OCI-LY1 (cell line): ENCODE data around the gene FCAR.
"Not testable (repeated sequence)": the region's sequence is repeated elsewhere in the genome, so short reads cannot be mapped to it uniquely, and the experiment has no call there.

Experiments
- H2AFZ ChIP-seq: fragments of 200-600 bp; sonication (generic), shearing (Covaris generic); 2 replicates; pipeline ENCODE4 v1.6.0; 2014; ENCODE audit warnings: antibody characterized with exemption, mild to moderate bottlenecking, low read length
- H3F3A ChIP-seq: fragments of 200-600 bp; sonication (generic), shearing (Covaris generic); 2 replicates; pipeline ENCODE4 v1.6.0; 2014; ENCODE audit warnings: mild to moderate bottlenecking, antibody characterized with exemption, low read length, moderate library complexity; ENCODE audit not compliant: insufficient read depth
- H3K27ac ChIP-seq: fragments of 200-600 bp; sonication (generic); 2 replicates; pipeline ENCODE4 v1.5.1; 2014; ENCODE audit warnings: low read length, mixed run types, mild to moderate bottlenecking, low read depth; ENCODE audit not compliant: poor library complexity, severe bottlenecking
- H3K27me3 ChIP-seq: fragments of 200-600 bp; sonication (generic); 2 replicates; pipeline ENCODE4 v1.6.0; 2014; ENCODE audit warnings: antibody characterized with exemption, mild to moderate bottlenecking, low read length, moderate library complexity; ENCODE audit not compliant: insufficient read depth
- H3K36me3 ChIP-seq: fragments of 200-600 bp; sonication (generic); 2 replicates; pipeline ENCODE4 v1.6.1; 2014; ENCODE audit warnings: mild to moderate bottlenecking, antibody characterized with exemption, low read length, moderate library complexity, mixed read lengths; ENCODE audit not compliant: insufficient read depth
- H3K4me1 ChIP-seq: fragments of 200-600 bp; sonication (generic); 2 replicates; pipeline ENCODE4 v1.5.1; 2014; ENCODE audit warnings: mild to moderate bottlenecking, low read length, moderate library complexity; ENCODE audit not compliant: insufficient read depth, severe bottlenecking
- H3K4me2 ChIP-seq: fragments of 200-600 bp; sonication (generic), shearing (Covaris generic); 2 replicates; pipeline ENCODE4 v1.6.1; 2014; ENCODE audit warnings: low read length
- H3K4me3 ChIP-seq: fragments of 200-600 bp; sonication (generic); 2 replicates; pipeline ENCODE4 v1.5.1; 2014; ENCODE audit warnings: low read length, low read depth, mild to moderate bottlenecking, mixed read lengths; ENCODE audit not compliant: poor library complexity, severe bottlenecking
- H3K79me2 ChIP-seq: fragments of 200-600 bp; shearing (Covaris generic); 2 replicates; pipeline ENCODE4 v1.6.1; 2016; ENCODE audit warnings: mixed run types, low read length, mixed read lengths; ENCODE audit not compliant: insufficient read depth
- H3K9ac ChIP-seq: fragments of 200-600 bp; sonication (generic), shearing (Covaris generic); 2 replicates; pipeline ENCODE4 v1.6.1; 2014; ENCODE audit warnings: mild to moderate bottlenecking, low read length, mixed read lengths
- H3K9me2 ChIP-seq: fragments of 200-600 bp; sonication (generic), shearing (Covaris generic); 2 replicates; pipeline ENCODE4 v1.6.1; 2014; ENCODE audit warnings: low read depth, mild to moderate bottlenecking, low read length, mixed read lengths
- H3K9me3 ChIP-seq: fragments of 200-600 bp; shearing (Covaris generic); 2 replicates; pipeline ENCODE4 v1.6.1; 2014; ENCODE audit warnings: low read length, mixed read lengths
- H4K20me1 ChIP-seq: fragments of 200-600 bp; sonication (generic), shearing (Covaris generic); 2 replicates; pipeline ENCODE4 v1.6.0; 2016; ENCODE audit warnings: mild to moderate bottlenecking, low read length; ENCODE audit not compliant: insufficient read depth
- EZH2 ChIP-seq: fragments of 200-600 bp; sonication (generic), shearing (Covaris generic); IDR thresholded peaks from 2 replicates; pipeline ENCODE4 v1.8.0; 2017; ENCODE audit warnings: borderline replicate concordance, mixed run types, mild to moderate bottlenecking, antibody characterized with exemption, low read length, moderate library complexity, mixed read lengths
- TF ChIP-seq, protein P1 (sequence below): fragments of 200-600 bp; sonication (generic), shearing (Covaris generic); IDR thresholded peaks from 2 replicates; pipeline ENCODE4 v1.5.1; 2017; ENCODE audit warnings: mild to moderate bottlenecking, antibody characterized with exemption, low read length, moderate library complexity, mixed read lengths

FCAR gene

DNA sequence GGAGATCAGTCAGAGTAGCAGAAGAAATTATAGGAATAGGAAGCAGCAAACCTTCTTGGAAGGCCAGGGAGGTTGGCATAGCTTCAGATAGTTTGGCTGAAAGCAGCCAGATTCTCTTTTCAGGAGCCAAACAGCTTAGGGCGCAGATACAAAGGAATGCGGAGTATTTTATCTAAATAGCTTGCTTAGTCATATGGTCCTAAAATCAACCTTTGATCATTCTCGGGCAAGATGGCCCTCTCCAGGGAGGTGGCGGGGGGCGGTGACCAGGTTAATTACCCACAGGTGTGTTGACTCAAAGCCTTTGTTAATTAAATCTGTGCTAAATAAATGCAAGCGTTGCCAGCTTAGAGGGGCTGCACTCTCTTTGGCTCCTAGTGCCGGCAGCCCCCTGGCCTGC is 19.4 kb downstream of the FCAR start:
- H2AFZ ChIP-seq = no peak overlapping the region
- no peak overlapping the region for H3K4me2 ChIP-seq
- no peaks in the 10 kb centered on the region for H3K9me2 ChIP-seq
- H3K27ac ChIP-seq = no peak overlapping the region
- no peaks in the 10 kb centered on the region for H4K20me1 ChIP-seq
- no peak overlapping the region for H3K9ac ChIP-seq
- no peaks in the 10 kb centered on the region for H3K36me3 ChIP-seq
- no peaks in the 10 kb centered on the region for H3K4me1 ChIP-seq
- no peaks in the 10 kb centered on the region for H3F3A ChIP-seq
- TF ChIP-seq, protein P1, sequence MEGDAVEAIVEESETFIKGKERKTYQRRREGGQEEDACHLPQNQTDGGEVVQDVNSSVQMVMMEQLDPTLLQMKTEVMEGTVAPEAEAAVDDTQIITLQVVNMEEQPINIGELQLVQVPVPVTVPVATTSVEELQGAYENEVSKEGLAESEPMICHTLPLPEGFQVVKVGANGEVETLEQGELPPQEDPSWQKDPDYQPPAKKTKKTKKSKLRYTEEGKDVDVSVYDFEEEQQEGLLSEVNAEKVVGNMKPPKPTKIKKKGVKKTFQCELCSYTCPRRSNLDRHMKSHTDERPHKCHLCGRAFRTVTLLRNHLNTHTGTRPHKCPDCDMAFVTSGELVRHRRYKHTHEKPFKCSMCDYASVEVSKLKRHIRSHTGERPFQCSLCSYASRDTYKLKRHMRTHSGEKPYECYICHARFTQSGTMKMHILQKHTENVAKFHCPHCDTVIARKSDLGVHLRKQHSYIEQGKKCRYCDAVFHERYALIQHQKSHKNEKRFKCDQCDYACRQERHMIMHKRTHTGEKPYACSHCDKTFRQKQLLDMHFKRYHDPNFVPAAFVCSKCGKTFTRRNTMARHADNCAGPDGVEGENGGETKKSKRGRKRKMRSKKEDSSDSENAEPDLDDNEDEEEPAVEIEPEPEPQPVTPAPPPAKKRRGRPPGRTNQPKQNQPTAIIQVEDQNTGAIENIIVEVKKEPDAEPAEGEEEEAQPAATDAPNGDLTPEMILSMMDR = no peak
- no peak for TF ChIP-seq EZH2
- H3K9me3 ChIP-seq = no peaks in the 10 kb centered on the region
- H3K4me3 ChIP-seq = no peak overlapping the region
- H3K27me3 ChIP-seq = 0 out of 2 replicates have a peak, but pooled peaks cover 2% of the 10 kb centered on the region
- H3K79me2 ChIP-seq = no peaks in the 10 kb centered on the region

DNA sequence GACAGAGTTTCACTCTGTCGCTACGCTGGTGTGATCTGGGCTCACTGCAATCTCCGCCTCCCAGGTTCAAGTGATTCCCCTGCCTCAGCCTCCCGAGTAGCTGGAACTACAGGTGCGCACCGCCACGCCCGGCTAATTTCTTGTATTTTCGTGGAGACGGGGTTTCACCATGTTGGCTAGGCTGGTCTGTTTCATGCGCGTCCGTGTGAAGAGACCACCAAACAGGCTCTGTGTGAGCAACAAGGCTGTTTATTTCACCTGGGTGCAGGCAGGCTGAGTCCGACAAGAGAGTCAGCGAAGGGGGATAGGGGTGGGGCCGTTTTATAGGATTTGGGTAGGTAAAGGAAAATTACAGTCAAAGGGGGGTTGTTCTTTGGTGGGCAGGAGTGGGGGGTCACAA is 20.1 kb downstream of the FCAR start:
- not testable (repeated sequence) for H2AFZ ChIP-seq, H3K4me3 ChIP-seq, H3K27ac ChIP-seq, H4K20me1 ChIP-seq, H3K9ac ChIP-seq, H3K36me3 ChIP-seq, H3F3A ChIP-seq, H3K27me3 ChIP-seq, H3K9me3 ChIP-seq, H3K79me2 ChIP-seq, H3K4me1 ChIP-seq, H3K9me2 ChIP-seq, H3K4me2 ChIP-seq

DNA sequence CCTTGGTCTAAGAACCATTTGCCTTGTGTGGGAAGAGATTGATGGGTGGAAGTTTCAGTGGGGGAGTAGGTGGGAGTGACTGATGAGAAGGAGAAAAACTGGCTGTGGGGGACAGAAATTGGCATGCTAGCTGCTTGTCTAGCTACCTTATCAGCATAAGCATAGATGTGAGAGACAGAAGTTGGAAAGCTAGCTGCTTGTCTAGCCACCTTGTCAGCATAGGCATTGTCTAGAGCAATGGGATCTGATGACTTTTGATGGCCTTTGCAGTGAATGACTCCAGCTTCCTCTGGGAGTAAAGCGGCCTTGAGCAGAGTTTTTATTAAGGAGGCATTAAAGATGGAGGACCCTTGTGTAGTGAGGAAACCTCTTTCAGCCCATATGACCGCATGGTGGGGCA is 22.0 kb downstream of the FCAR start:
- Histone ChIP-seq H4K20me1 (no peaks in the 10 kb centered on the region), H3K9me3 (no peaks in the 10 kb centered on the region), H3K79me2 (no peaks in the 10 kb centered on the region), H3K4me3 (no peak overlapping the region), H3K4me2 (no peak overlapping the region), H3K9me2 (no peaks in the 10 kb centered on the region), H3K9ac (no peak overlapping the region), H3K36me3 (no peaks in the 10 kb centered on the region), H3K27ac (no peak overlapping the region), H3K27me3 (0 out of 2 replicates have a peak, but pooled peaks cover 2% of the 10 kb centered on the region), H3F3A (no peaks in the 10 kb centered on the region), H3K4me1 (no peaks in the 10 kb centered on the region), H2AFZ (no peak overlapping the region)
- no peak for TF ChIP-seq EZH2
- TF ChIP-seq, protein P1 = no peak

DNA sequence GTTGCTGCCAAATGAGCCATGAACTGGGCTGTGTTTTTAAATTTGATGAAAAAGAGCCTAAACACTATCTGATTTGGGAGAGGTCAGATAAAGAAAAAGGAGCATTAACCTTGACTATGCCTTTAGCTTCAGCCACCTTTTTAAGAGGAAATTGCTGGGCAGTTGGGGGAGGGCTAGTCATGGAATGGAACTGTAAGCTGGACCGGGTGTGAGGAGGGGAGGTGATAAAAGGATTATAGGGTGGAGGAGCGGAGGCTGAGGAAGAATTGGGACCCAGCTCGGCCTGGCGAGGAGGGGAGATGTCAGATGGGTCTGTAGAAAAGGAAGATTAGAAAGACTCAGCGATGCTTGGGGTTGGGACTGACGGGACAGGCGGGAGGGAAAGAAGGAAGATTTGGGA is 24.6 kb downstream of the FCAR start:
- H3F3A ChIP-seq, H2AFZ ChIP-seq, H3K4me3 ChIP-seq, H3K9me2 ChIP-seq, H3K4me1 ChIP-seq, H3K9me3 ChIP-seq, H3K9ac ChIP-seq, H3K27ac ChIP-seq, H3K79me2 ChIP-seq, H3K4me2 ChIP-seq, H3K36me3 ChIP-seq, H3K27me3 ChIP-seq, H4K20me1 ChIP-seq: not testable (repeated sequence)

DNA sequence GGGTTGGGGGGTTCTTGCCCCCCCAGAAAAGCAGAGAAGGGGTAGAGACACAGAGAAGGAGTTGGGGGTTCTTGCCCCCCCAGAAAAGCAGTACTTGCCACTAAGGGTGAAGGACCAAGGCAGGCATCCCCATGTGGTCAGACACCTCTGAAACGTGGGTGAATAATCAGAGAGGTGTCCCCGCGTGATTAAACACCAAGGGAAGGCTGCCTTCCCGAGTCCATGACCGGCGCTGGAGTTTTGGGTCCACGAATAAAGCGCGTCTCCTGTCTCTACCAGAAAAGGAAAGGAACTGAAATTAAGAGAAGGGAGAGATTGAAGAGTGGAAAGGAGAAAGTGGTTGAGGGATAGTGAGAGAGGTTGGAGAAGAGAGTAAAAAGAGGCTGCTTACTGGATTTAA is 25.6 kb downstream of the FCAR start:
- H3K4me1 ChIP-seq, H4K20me1 ChIP-seq, H3K4me3 ChIP-seq, H3F3A ChIP-seq, H3K27ac ChIP-seq, H3K27me3 ChIP-seq, H3K9me2 ChIP-seq, H2AFZ ChIP-seq, H3K9me3 ChIP-seq, H3K9ac ChIP-seq, H3K4me2 ChIP-seq, H3K79me2 ChIP-seq, H3K36me3 ChIP-seq: not testable (repeated sequence)

DNA sequence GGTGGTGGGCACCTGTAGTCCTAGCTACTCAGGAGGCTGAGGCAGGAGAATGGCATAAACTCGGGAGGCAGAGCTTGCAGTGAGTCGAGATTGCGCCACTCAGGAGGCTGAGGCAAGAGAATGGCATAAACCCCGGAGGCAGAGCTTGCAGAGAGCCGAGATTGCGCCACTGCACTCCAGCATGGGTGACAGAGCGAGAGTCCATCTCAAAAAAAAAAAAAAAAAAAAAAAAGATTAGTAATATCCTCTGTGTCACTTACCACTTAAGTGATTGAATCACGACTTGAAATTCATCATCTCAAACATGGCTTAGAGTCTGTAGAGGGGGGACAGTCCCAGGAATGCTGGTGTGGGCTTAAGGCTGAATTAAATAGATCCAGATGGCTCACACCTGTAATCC is 27.1 kb downstream of the FCAR start:
- H3K9ac ChIP-seq, H3K36me3 ChIP-seq, H3K4me2 ChIP-seq, H3K4me1 ChIP-seq, H3F3A ChIP-seq, H3K4me3 ChIP-seq, H3K9me2 ChIP-seq, H3K79me2 ChIP-seq, H2AFZ ChIP-seq, H3K27me3 ChIP-seq, H4K20me1 ChIP-seq, H3K9me3 ChIP-seq, H3K27ac ChIP-seq: not testable (repeated sequence)
